Hepatocyte (in vitro differentiated cells): ENCODE results near the gene KCNK13.

ENCODE experiments used
- EZH2 ChIP-seq: fragments of 200-600 bp; sonication (generic); IDR thresholded peaks from 2 replicates; pipeline ENCODE4 v1.6.1; 2016; ENCODE audit warnings: antibody characterized with exemption, mild to moderate bottlenecking, borderline replicate concordance
- TF ChIP-seq, protein P1 (sequence below): fragments of 200-600 bp; sonication (generic); IDR thresholded peaks from 2 replicates; pipeline ENCODE4 v1.5.1; 2016; ENCODE audit warnings: antibody characterized with exemption, mild to moderate bottlenecking; ENCODE audit not compliant: poor library complexity

DNA sequence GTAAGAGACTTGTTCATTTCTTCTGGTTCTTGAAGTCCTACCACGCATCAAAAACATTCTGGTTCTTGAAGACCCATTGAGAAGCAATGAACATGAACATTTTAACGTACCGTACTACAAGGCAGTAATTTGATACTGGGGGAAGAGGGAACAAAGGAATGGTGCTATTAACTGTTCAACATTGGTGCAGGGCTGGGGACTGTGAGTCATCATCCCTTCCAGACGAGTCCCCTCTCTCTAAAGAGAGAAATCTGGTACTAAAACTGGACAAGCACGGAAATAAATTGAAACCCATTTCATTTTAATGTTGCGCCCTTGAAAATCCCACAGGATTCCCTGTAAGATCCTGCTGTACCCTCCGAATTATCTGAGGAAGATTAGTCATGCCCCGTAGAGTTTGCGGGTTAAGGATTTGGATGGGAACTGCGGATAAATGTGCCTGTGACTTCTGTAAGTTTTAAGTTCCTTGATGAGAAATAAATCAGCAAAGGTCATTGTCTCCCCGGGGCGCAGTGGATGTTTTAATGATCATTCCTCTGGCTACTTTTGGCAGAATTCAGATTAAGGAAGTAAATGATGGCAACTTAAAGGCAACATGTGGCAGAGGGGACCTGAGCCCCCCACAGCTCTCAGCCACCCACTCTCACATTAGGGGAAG is 78.6 kb downstream of the KCNK13 start:
- TF ChIP-seq, protein P1, sequence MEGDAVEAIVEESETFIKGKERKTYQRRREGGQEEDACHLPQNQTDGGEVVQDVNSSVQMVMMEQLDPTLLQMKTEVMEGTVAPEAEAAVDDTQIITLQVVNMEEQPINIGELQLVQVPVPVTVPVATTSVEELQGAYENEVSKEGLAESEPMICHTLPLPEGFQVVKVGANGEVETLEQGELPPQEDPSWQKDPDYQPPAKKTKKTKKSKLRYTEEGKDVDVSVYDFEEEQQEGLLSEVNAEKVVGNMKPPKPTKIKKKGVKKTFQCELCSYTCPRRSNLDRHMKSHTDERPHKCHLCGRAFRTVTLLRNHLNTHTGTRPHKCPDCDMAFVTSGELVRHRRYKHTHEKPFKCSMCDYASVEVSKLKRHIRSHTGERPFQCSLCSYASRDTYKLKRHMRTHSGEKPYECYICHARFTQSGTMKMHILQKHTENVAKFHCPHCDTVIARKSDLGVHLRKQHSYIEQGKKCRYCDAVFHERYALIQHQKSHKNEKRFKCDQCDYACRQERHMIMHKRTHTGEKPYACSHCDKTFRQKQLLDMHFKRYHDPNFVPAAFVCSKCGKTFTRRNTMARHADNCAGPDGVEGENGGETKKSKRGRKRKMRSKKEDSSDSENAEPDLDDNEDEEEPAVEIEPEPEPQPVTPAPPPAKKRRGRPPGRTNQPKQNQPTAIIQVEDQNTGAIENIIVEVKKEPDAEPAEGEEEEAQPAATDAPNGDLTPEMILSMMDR, result no peak
- TF ChIP-seq EZH2, result no peak
